GM12892 (cell line): ENCODE data around the gene GNG2.

Experiments used
- POLR2AphosphoS5 ChIP-seq: IDR thresholded peaks from 2 replicates; pipeline ENCODE4 v1.6.1; 2011; ENCODE audit warnings: low read depth, low read length, control low read depth
- TAF1 ChIP-seq: IDR thresholded peaks from 2 replicates; pipeline ENCODE4 v1.6.1; 2011; ENCODE audit warnings: low read depth, mild to moderate bottlenecking, control low read depth, low read length, borderline replicate concordance

- no peak for TF ChIP-seq TAF1
- TF ChIP-seq POLR2AphosphoS5 = no peak
Measured at GRCh38 chr14:51998348-51998747, 137.9 kb downstream of the GNG2 start.
